DMS53 (cell line): ENCODE measurements around the gene NDFIP1.

Experiments used
- DNase-seq: peaks from one replicate; lab custom pipeline; 2025; lab: John Stamatoyannopoulos, UW

NDFIP1 gene

GRCh38 chr5:142119051-142119625, 10.6 kb downstream of the NDFIP1 start:
- no peak for DNase-seq

- DNase-seq: no peak
Measured at GRCh38 chr5:142120247-142120935, 11.8 kb downstream of the NDFIP1 start.

- DNase-seq: no peak
Measured at GRCh38 chr5:142122121-142122520, 13.5 kb downstream of the NDFIP1 start.

- no peak for DNase-seq
Measured at GRCh38 chr5:142125378-142125777, 16.8 kb downstream of the NDFIP1 start.

- no peak for DNase-seq
Measured at GRCh38 chr5:142125963-142126362, 17.4 kb downstream of the NDFIP1 start.

- DNase-seq: no peak
Measured at GRCh38 chr5:142128675-142129208, 20.2 kb downstream of the NDFIP1 start.

GRCh38 chr5:142129446-142130066, 21.0 kb downstream of the NDFIP1 start:
- DNase-seq: no peak

- no peak for DNase-seq
Measured at GRCh38 chr5:142131394-142131793, 22.8 kb downstream of the NDFIP1 start.

GRCh38 chr5:142132916-142133315, 24.3 kb downstream of the NDFIP1 start:
- DNase-seq: no peak

- DNase-seq: no peak
Measured at GRCh38 chr5:142133330-142134206, 25.0 kb downstream of the NDFIP1 start.

GRCh38 chr5:142134331-142135010, 25.9 kb downstream of the NDFIP1 start:
- DNase-seq: no peak

- peak; percentile 16 for DNase-seq
Measured at GRCh38 chr5:142141463-142141862, 32.9 kb downstream of the NDFIP1 start.

GRCh38 chr5:142143878-142144277, 35.3 kb downstream of the NDFIP1 start:
- DNase-seq: peak; percentile 66

GRCh38 chr5:142145106-142145900, 36.7 kb downstream of the NDFIP1 start:
- DNase-seq: peak; percentile 79

- DNase-seq: no peak
Measured at GRCh38 chr5:142149363-142149762, 40.8 kb downstream of the NDFIP1 start.

- no peak for DNase-seq
Measured at GRCh38 chr5:142150431-142150830, 41.9 kb downstream of the NDFIP1 start.

- DNase-seq: peak; percentile 81
Measured at GRCh38 chr5:142151436-142152383, 43.1 kb downstream of the NDFIP1 start.

GRCh38 chr5:142152384-142152732, 43.8 kb downstream of the NDFIP1 start:
- peak; percentile 32 for DNase-seq

- DNase-seq: no peak
Measured at GRCh38 chr5:142153674-142154448, 45.3 kb downstream of the NDFIP1 start.
